ENCODE results near the gene SLC26A3. TPM values are rescaled to one million over a fixed set of nuclear protein-coding genes. Genes with fewer than 3 reads are reported as not detected.

SLC26A3 gene
- total RNA-seq, 1 experiment from 2014 or later, result not detected

GRCh38 chr7:107728276-107728675 lies 74.7 kb downstream of the SLC26A3 start:
- no peak for DNase-seq
- no peak for TF ChIP-seq CTCF (conservative IDR thresholded peaks at IDR 0.05)
- no peak overlapping the region for H3K27ac Mint-ChIP-seq
- Histone ChIP-seq H3K4ac (ENCODE audit: low read depth, low read length) (no peak overlapping the region), H3K4me2 (ENCODE audit: insufficient read depth, insufficient read length, low read length) (no peak overlapping the region), H3K14ac (ENCODE audit: insufficient read depth, low read length) (no peak overlapping the region), H2AK5ac (ENCODE audit: insufficient read length, low read length) (no peak overlapping the region), H2BK15ac (ENCODE audit: low read depth, low read length) (no peak overlapping the region), H3K27me3 (ENCODE audit: insufficient read depth, low read length) (no peaks in the 10 kb centered on the region; the same call in 1 of the 2 replicates), H3K18ac (ENCODE audit: insufficient read length, low read depth, low read length) (no peak overlapping the region), H3K9me3 (ENCODE audit: control insufficient read depth, low read depth, low read length) (no peaks in the 10 kb centered on the region), H2BK5ac (ENCODE audit: insufficient read length, low read length) (no peak overlapping the region), H2AFZ (ENCODE audit: low read length) (no peak overlapping the region), H2BK12ac (ENCODE audit: insufficient read length, low read depth, low read length) (no peak overlapping the region), H3K56ac (ENCODE audit: insufficient read length, low read depth, low read length) (no peak overlapping the region), H3K79me2 (ENCODE audit: insufficient read depth, low read length) (no peaks in the 10 kb centered on the region), H3K4me1 (ENCODE audit: insufficient read depth, low read length) (no peaks in the 10 kb centered on the region), H2BK20ac (ENCODE audit: low read depth, low read length, poor library complexity, severe bottlenecking) (no peak overlapping the region), H3K79me1 (ENCODE audit: insufficient read depth, low read depth, low read length, poor library complexity, severe bottlenecking) (no peaks in the 10 kb centered on the region), H4K91ac (ENCODE audit: insufficient read length, low read depth, low read length) (no peak overlapping the region), H4K8ac (replicated peaks; ENCODE audit: insufficient read length, low read depth, low read length) (no peak overlapping the region), H3K23me2 (ENCODE audit: insufficient read length, low read depth, low read length, poor library complexity, severe bottlenecking) (no peaks in the 10 kb centered on the region), H3K23ac (ENCODE audit: insufficient read length, low read depth, low read length) (no peak overlapping the region), H4K20me1 (ENCODE audit: control insufficient read depth, insufficient read depth, insufficient read length) (no peaks in the 10 kb centered on the region), H3K9ac (ENCODE audit: extremely low read depth, insufficient read length, low read length) (no peak overlapping the region), H3T11ph (ENCODE audit: low read length) (no peak overlapping the region), H3K27ac (ENCODE audit: insufficient read length, low read depth, low read length) (no peak overlapping the region), H4K5ac (ENCODE audit: insufficient read length, low read depth, low read length) (no peak overlapping the region), H2BK120ac (ENCODE audit: low read depth, low read length, poor library complexity, severe bottlenecking) (no peak overlapping the region)
- peaks cover 7% of the 10 kb centered on the region for H3K27me3 Mint-ChIP-seq (ENCODE audit: low read depth)
- H3K9me3 Mint-ChIP-seq, result peaks cover 5% of the 10 kb centered on the region in 2 experiments; a peak in 4 of 5 replicates
- no peaks in the 10 kb centered on the region for H3K4me1 Mint-ChIP-seq
- H3K4me3 Mint-ChIP-seq, result no peak overlapping the region
- peaks cover 0 to 3% (median 0%) of the 10 kb centered on the region in 3 experiments; a peak in 1 of 7 replicates for H3K36me3 Mint-ChIP-seq (ENCODE audit: insufficient read depth in 1 of 3, low read depth in 3 of 3)

Data from H9 (cell line).